GM12873 (cell line): ENCODE measurements around the gene AHCTF1.

ENCODE experiments used
- TF ChIP-seq, protein P1 (sequence below): IDR thresholded peaks from 2 replicates; pipeline ENCODE4 v1.5.1; 2012; ENCODE audit warnings: low read depth, mild to moderate bottlenecking, moderate library complexity, low read length, control low read depth; ENCODE audit not compliant: insufficient read depth; ENCODE audit errors: missing control alignments

Gene AHCTF1

DNA sequence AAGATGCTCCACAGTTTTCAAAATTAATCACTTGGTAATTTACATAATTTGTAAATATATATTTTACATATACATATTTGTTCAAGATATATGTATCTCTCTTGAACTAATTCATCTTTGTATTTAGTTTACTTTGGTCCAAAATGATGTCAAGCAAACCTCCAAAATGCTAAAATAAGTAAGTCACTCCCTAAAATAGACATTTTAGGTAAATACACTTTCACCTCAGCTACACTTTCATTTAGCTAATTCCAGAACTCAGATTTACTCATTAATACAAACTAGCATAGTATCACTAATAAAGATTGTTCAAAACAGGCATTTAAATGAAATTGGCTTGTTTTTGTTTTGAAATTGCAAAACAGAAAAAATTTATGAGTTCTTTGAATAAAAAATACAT lies 40.6 kb downstream of the AHCTF1 start:
- TF ChIP-seq, protein P1, sequence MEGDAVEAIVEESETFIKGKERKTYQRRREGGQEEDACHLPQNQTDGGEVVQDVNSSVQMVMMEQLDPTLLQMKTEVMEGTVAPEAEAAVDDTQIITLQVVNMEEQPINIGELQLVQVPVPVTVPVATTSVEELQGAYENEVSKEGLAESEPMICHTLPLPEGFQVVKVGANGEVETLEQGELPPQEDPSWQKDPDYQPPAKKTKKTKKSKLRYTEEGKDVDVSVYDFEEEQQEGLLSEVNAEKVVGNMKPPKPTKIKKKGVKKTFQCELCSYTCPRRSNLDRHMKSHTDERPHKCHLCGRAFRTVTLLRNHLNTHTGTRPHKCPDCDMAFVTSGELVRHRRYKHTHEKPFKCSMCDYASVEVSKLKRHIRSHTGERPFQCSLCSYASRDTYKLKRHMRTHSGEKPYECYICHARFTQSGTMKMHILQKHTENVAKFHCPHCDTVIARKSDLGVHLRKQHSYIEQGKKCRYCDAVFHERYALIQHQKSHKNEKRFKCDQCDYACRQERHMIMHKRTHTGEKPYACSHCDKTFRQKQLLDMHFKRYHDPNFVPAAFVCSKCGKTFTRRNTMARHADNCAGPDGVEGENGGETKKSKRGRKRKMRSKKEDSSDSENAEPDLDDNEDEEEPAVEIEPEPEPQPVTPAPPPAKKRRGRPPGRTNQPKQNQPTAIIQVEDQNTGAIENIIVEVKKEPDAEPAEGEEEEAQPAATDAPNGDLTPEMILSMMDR: no peak

DNA sequence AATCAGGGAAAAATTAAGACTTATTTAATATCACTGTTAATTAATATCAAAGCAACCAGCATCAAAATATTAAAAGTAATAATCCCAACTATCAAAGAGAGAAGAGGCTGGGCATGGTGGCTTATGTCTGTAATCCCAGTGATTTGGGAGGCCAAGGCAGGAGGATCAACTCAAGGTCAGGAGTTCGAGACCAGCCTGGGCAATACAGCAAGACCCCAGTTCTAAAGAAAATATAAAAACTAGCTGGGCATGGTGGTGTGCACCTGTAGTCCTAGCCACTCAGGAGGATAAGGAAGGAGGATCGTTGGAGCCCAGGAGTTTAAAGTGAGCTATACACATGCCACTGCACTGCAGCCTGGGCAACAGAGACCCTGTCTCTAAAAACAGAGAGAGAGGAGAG lies 43.2 kb downstream of the AHCTF1 start:
- TF ChIP-seq, protein P1: no peak

DNA sequence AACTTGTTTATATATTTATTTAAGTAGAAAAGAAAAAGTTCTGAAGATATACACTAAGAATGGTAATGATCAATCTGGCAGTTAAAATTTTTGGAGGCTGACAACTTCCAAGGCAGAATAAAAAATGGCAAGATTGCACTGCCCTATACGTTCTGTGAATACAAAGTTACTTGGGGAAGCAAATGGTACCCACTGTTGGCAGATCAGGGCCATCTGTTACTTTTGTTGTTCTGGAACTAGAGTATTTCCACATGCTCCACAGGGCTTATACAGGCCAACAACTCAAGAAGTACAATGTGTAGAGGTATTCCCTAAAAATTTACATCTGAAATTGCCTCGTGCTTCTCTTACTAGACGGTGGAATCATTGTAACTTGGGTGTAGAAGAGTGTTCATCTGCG lies 53.2 kb downstream of the AHCTF1 start:
- TF ChIP-seq, protein P1: no peak

DNA sequence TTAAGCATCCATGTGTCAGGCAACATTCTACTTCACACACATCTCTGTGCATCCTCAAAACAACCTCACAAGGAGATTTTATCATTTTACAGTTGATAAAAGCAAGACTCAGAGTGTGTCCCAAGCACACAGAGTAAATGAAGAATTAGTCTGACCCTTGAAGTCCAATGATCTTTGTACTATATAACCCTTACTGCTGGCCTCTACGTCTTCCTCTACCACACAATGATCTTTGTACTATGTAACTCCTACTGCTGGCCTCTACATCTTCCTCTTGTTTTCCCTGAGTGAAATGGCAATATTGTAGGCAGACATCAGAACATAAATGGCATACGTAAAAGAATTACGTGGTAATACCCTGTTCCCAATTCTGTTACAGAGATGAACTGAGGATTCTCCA lies 55.3 kb downstream of the AHCTF1 start:
- TF ChIP-seq, protein P1: no peak

DNA sequence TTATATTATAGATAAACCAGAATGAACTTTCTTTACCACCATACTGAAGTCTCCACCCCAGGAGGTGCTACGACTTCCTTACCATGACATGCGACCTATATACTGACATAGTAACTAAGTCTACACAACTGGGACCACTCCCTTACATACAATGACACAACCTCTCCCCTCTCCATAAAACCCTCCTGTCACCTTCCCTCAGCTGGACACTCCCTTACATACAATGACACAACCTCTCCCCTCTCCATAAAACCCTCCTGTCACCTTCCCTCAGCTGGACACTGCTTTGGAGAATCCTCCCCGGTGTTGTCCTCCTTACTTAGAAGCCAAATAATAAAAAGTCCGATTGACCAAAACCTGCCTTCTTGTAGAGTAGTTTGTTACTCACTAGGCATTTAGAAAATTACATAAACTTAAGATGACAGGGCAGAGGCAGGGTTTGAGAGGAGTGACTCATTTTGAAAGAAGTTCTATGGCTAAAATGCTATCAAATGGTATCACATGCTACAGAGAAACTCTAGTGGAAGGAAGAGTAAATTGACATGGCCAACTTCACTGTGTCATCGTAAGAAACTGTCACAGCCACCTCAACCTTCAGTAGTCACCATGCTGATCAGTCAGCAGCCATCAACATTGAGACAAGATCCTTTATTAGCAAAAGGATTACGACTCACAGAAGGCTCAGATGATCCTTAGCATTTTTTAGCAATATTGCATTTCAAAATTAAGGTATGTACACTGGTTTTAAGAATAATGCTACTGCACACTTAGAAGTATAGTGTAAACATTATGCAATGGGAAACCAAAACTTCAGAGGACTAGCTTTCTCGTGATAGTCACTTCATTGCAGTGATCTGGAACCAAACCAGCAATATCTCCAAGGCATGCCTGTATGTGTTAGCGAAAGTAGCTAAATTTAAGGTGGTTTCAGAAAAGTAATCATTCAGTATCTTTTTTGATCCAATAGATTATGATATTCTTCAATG lies 56.4 kb downstream of the AHCTF1 start:
- TF ChIP-seq, protein P1: no peak

DNA sequence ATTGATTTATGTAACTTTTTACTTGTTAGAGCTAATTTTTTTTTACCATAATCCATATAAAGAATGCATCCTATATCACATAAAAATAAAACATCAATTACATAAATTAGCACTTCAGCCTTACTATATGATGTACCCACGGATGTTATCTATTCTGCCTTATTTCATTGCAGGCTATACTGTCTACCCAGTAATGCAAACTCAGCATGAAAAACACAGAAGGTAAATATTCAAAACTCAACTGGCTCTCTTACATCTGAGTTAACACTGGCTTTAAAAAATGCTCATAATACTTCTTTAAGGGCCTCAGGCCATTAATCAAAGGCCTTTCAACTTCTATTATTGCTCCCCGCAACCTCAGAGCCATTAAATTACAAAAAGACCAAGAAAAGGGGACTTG lies 65.8 kb downstream of the AHCTF1 start:
- TF ChIP-seq, protein P1: no peak

DNA sequence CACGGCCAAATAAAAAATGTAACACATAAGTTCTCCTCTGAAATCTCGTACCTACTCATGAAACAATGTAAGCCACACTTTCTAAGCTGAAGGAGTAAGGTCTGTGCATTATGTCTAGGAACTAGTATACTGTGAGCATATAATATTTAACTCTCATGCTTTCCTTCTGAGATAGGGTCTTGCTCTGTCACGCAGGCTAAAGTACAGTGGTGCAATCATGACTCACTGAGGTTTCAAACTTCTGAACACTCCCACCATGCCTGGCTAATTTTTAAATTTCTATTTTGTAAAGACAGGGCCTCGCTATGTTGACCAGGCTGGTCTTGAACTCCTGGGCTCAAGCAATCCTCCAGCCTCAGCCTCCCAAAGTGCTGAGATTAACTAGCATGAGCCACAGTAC lies 71.3 kb downstream of the AHCTF1 start:
- TF ChIP-seq, protein P1: no peak
